Non-pigmented ciliary epithelial cell (primary cell): ENCODE results near the gene SERPINB8.
"Not testable (repeated sequence)": the region's sequence is repeated elsewhere in the genome, so short reads cannot be mapped to it uniquely, and the experiment has no call there.

Experiments
- DNase-seq: peaks from one replicate; pipeline ENCODE4 v3.0.0-alpha.2; 2010; ENCODE audit warnings: low read depth

The SERPINB8 gene

DNA sequence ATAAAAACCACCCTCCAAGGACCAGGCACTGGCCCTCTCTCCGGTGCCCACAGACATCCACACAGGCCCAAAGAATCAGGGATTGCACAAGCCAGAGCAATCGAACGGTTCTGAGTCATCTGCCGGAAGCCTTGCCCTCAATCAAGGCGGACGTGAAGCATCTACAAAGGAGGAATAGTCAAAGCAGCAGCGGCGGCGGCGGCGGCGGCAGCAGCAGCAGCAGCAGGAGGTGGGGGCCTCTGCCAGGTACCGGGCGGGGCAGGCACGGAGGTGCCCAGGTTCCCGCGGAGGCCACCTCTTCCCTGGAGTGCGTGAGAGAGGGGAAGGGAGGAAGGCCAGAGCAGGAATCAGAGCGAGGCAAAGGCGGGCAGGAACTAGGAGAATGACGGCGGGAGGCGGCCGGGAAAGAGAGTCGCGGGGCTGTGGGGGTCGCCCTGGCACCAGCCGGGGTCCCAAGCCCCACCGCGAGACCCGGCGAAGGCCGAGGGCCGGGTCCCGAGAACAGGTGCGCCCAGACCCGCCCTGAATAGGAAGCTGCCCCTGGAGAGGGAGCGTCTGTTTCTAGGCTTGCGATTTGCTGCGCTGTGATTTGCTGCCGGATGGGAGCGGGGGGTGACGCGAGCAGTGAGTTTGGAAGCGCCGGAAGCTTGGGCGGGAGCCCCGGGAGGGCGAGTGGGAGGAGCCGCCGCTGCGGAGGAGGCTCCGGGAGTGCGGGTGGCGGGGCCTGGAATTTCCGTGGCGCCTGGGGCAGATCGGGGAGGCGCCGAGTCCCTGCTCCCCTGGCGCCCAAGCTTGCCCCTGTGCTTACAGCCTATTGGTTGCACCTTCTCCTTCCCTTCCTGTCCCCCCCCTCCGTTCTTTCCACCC is at the start of gene SERPINB8:
Gene SERPINB8, plus strand, starts transcription at position 140 of the 867 bp plus-strand sequence. CDS start 8,228 bp downstream, outside the sequence.
- peak; percentile 76 for DNase-seq

GRCh38 chr18:63922049-63922448 is 47.8 kb upstream of the SERPINB8 start:
- no peak for DNase-seq

DNA sequence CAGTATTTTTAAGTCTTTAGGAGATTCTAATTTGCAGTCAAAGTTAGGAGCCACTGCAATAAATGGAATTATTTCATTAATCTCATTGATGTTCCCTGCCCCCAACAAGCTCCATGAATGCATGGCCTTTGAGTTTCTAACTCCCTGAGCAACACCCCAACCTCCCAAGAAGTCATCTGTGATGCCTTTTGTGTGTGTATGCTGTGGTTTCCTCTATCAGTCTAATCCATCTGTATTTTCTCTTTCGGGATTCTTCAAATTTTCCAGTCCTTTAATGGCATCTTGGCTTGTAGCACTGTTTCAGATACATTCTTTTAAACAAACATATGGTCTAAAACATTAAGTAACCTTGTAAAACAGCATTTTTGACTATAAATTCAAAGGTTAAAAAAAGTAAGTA is 45.3 kb upstream of the SERPINB8 start:
- peak; percentile 11 for DNase-seq

- no peak for DNase-seq
These were observed 41.5 kb upstream of the SERPINB8 start for GRCh38 chr18:63928331-63928730.

DNA sequence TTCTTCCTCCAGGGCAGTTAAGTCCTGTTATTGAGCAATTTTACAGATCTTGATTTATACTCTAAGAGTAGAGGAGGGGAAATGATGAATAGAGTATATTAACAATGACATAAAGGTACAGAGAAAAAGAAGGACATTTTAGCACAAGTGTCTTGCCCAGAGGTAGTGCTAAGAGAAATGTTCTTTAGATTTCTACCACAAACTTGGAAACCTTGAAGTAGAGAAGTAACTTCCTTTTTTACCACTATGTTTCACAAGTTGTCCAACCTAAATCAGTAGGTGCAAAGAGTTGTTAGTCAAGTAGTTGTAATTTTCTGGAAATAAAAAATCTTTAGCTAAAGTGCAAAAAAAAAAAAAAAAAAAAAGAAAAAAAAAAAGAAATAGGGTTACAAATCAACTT is 40.5 kb upstream of the SERPINB8 start:
- not testable (repeated sequence) for DNase-seq

- DNase-seq = no peak
These were observed 39.0 kb upstream of the SERPINB8 start for GRCh38 chr18:63930773-63931354.

- DNase-seq = no peak
These were observed 33.5 kb upstream of the SERPINB8 start for GRCh38 chr18:63936156-63936931.

- DNase-seq = no peak
These were observed 32.9 kb upstream of the SERPINB8 start for GRCh38 chr18:63936932-63937393.

DNA sequence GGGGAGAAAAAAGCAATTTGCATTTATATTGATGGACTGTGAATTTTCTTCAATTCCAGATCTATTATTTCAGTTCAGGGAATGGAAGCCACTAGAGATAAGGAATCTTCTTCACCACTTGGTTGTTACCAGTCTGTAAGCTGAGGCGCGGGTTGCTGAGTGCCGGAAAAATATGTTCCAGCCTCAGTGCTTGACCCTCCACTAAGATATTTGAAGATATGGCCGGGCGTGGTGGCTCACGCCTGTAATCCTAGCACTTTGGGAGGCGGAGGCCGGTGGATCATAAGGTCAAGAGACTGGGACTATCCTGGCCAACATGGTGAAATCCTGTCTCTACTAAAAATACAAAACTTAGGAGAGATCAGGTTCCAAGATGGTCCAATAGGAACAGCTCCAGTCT is 29.9 kb upstream of the SERPINB8 start:
- DNase-seq = no peak

DNA sequence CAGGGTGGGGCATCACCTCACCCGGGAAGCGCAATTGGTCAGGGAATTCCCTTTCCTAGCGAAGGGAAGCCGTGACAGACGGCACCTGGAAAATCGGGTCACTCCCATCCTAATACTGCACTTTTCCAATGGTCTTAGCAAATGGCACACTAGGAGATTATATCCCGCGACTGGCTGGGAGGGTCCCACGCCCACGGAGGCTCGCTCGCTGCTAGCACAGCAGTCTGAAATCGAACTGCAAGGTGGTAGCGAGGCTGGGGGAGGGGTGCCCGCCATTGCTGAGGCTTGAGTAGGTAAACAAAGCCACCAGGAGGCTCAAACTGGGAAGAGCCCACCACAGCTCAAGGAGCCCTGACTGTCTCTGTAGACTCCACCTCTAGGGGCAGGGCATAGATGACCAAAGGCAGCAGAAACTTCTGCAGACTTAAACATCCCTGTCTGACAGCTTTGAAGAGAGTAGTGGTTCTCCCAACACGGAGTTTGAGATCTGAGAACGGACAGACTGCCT is 29.3 kb upstream of the SERPINB8 start:
- DNase-seq = not testable (repeated sequence)

DNA sequence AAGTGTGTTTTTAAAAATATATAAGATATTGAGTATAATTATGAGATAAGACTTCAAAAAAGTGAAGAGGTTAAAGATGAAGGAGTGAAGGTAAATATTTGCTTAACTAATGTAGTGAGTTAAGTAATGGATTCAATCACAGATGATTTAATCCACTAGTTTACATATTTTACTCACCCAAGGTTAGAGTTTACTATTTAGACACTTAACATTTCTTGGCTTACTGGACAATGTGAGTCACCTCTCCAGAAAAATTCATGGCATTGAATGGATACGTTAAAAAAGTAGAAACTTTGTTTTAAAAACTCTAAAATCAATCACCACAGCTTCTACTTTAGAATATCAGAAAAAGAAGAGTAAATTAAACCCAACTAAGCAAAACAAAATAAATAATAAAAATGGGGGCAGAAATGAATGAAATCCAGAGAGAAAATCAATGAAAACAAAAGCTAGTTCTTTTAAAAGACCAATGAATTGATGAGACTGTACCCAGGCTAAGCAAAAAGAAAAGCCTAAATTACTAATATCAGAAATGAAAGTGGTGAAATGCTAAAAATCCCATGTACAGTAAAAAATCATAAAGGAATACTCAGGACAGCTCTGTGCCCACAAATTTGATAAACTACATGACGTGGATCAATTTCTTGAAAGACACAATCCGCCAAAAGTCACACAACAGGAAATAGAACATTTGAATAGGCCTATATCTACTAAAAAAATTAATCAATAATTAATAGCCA is 22.7 kb upstream of the SERPINB8 start:
- DNase-seq = no peak

- no peak for DNase-seq
These were observed 20.7 kb upstream of the SERPINB8 start, which contains the start of gene HMSD for GRCh38 chr18:63949068-63949737. HMSD (plus strand) TSS chr18:63949301; CDS start chr18:63953456, 4,155 bp downstream.

DNA sequence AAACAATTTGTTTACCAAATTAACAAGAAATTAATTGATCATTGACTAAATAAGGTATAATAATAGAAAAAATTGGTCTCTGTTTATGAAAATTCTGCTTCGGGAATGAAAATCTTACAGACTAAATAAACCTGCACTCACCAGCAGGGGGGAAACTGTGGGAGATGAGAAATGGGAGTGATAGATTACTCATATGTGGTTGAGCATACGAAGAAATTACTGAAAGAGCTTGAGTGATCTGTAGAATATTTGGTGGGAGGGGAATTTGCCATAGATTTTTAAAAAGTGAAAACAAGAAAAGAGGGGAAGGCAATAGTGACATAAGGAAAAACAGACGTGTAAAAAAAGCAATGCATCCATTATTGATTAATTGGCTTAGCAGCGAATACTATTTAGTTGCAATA is 18.6 kb upstream of the SERPINB8 start:
- no peak for DNase-seq

DNA sequence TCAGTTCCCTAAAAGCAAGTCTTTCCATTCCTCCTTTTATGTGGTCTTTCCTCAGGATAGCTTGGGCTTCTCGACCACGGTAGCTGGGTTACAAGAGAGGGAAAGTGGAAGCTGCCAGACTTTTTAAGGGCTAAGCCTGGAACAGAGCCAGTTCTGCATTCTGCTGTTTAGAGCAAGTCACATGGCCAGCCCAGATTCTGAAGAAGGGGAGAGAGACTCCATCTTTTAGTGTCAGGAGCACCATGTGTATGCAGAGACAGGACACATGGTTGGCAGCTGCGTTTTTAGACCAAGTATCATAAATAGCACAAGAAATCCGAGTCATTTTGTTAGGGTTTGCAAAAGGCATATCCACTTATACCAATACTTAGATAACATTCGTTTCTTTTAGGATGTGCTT is 16.1 kb upstream of the SERPINB8 start:
- DNase-seq = no peak

GRCh38 chr18:63956755-63957154 is 13.1 kb upstream of the SERPINB8 start:
- DNase-seq = no peak

DNA sequence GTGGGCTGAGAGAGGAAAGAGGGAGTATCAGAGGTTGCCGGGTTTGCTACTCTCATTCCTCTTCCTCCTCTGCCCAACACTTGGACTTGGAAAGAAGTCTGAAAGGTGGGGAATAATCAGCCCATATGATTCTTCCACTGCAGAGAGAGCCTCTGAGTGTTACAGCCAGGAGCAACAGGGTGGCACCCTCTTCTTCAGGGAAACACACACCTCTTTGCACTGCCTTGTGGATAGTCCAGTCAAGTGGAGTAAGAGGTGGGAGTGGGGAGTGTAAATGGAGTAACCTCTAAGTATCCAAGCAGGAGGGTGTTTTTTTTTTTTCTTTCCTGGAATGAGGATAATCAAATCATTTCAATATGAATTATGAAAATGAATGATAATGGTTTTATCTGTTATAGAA is 9.0 kb upstream of the SERPINB8 start:
- DNase-seq = no peak

DNA sequence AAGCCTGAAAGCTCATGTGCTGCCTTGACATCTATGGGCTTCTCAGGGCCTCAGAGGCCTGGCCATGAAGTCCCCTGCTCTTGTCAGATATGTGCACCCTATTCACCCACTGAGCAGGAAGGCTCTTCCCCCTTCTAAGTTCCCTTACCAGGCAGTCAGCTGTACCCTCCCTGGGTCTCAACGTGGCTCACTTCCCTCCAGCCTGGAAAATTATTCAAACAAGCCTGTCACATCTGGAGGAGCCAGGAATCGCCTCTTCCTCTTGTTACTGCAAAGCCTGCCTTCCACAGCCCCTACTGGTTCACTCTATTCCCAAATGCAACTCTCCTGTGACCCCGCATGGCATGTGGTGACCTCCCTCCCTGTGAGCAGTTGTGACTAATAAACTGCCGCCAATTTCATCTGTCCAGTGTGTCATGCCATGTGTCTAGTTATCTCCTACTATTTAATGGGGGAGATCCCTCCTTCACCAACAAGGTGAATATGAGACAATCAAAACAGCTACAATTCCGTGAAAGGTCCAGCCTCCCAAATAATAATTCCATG is 8.4 kb upstream of the SERPINB8 start:
- DNase-seq = no peak

- no peak for DNase-seq
These were observed 7.7 kb upstream of the SERPINB8 start for GRCh38 chr18:63962137-63962536.

DNA sequence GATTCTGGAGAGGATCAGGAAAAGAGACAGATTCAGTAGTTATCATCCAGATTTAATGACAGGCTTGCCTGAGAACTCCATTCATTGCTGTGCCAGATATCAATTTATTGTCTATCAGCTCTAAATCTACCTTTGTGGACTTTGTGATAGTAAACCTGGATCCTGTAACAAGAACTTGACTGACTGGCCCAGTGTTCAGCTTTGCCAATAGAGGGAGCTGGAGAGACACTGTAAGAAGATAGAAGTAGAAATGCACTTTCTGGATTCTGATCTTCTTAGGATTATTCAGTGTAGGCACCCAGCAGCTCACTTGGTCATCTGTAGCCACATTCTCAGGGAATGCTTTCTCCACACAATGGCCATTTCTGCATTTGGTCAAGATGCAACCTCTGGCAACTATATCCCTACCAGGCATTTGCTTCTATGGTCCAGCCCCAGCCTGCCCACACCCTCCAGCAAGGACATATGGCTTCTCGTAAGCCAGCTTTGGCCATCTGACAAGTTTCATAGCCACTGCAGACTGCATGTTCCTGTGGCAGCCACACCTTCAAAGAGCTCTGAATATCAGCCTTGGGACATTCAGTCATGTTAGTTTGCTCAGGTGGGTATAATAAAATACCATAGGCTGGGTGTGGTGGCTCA is 6.1 kb upstream of the SERPINB8 start:
- DNase-seq = no peak

DNA sequence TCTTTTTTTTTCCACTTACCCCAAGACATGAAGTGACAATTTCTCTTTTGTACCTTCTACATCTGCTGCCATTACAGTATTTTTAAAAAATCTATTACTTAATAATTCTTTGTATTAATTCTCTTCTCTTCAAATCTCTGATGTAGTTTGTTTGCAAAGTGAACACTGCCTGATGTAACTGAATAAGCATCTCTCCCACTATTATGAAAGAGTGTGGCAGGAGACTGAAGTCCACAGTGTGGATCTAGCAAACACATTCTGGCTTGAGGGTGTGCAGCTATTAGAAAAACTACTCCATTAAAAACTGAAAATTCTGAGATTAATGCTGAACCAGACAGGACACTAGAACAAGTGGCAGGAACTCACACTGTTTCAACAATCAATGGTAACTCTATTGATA is 5.0 kb upstream of the SERPINB8 start:
- DNase-seq = no peak
